ENCODE measurements around the gene ACP1.

The ACP1 gene

GRCh38 chr2:280650-281110, 15.9 kb downstream of the ACP1 start:
- DNase-seq (ENCODE audit: low read depth, low spot score) = no peak

GRCh38 chr2:281381-281780, 16.6 kb downstream of the ACP1 start:
- DNase-seq (ENCODE audit: low read depth, low spot score) = no peak

GRCh38 chr2:282371-283263, 17.9 kb downstream of the ACP1 start:
- no peak for DNase-seq (ENCODE audit: low read depth, low spot score)

- DNase-seq (ENCODE audit: low read depth, low spot score) = no peak
Observed at GRCh38 chr2:283996-284794, 19.4 kb downstream of the ACP1 start.

GRCh38 chr2:284896-285492, 20.2 kb downstream of the ACP1 start:
- no peak for DNase-seq (ENCODE audit: low read depth, low spot score)

- no peak for DNase-seq (ENCODE audit: low read depth, low spot score)
Observed at GRCh38 chr2:285531-285930, 20.8 kb downstream of the ACP1 start.

GRCh38 chr2:286035-286434, 21.3 kb downstream of the ACP1 start:
- DNase-seq (ENCODE audit: low read depth, low spot score) = no peak

GRCh38 chr2:286774-287392, 22.1 kb downstream of the ACP1 start:
- DNase-seq (ENCODE audit: low read depth, low spot score) = no peak

- DNase-seq (ENCODE audit: low read depth, low spot score) = no peak
Observed at GRCh38 chr2:287471-287885, 22.7 kb downstream of the ACP1 start.

GRCh38 chr2:287911-288757, 23.4 kb downstream of the ACP1 start, which contains the start of gene ALKAL2:
Gene ALKAL2, minus strand, starts transcription at chr2:288091. Its CDS starts 256 bp downstream, at chr2:287835.
- DNase-seq (ENCODE audit: low read depth, low spot score) = no peak

- DNase-seq (ENCODE audit: low read depth, low spot score) = no peak
Observed at GRCh38 chr2:288758-289361, 24.1 kb downstream of the ACP1 start.

GRCh38 chr2:289362-290089, 24.8 kb downstream of the ACP1 start:
- DNase-seq (ENCODE audit: low read depth, low spot score) = no peak

- peak; percentile 24 for DNase-seq (ENCODE audit: low read depth, low spot score)
Observed at GRCh38 chr2:290090-290722, 25.5 kb downstream of the ACP1 start.

GRCh38 chr2:295090-295489, 30.3 kb downstream of the ACP1 start:
- DNase-seq (ENCODE audit: low read depth, low spot score) = no peak

GRCh38 chr2:296354-296753, 31.6 kb downstream of the ACP1 start:
- DNase-seq (ENCODE audit: low read depth, low spot score) = no peak

GRCh38 chr2:305366-305765, 40.6 kb downstream of the ACP1 start:
- no peak for DNase-seq (ENCODE audit: low read depth, low spot score)

- DNase-seq (ENCODE audit: low read depth, low spot score) = no peak
Observed at GRCh38 chr2:309148-309953, 44.6 kb downstream of the ACP1 start.

GRCh38 chr2:309954-310510, 45.3 kb downstream of the ACP1 start:
- DNase-seq (ENCODE audit: low read depth, low spot score) = no peak
